Measurements from ENCODE around the gene ZNF385C. TPM values are rescaled to one million over a fixed set of nuclear protein-coding genes. Genes with fewer than 3 reads are reported as not detected.

Gene ZNF385C
- total RNA-seq, 1 experiment from 2014 or later = 4.0 TPM

DNA sequence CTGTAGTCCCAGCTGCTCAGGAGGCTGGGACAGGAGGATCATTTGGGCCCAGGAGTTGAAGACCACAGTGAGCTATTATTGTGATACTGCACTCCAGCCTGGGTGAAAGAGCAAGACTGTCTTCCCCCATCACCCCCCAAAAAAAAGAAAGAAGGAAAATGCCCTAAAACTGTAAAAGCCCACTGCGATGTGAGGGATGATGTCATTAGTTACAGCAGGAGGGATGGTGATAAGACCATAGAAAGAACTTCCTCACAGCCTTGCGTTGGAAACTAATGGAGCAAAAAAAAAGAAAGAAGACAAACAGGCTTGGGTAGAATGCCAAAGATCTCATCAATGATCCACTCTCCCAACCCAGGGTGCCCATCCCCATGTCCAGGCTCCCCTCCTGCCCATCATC, 18.7 kb downstream of the ZNF385C start:
- intact Hi-C loops (cut with micrococcal nuclease; ENCODE audit: unreplicated experiment) = no loop called here
- CTCF ChIA-PET = interaction anchor here (0.7 to 0.9 kb wide), 2 partner anchors 32 to 60 kb away, joined by 3 to 5 read pairs; partner anchors contain the start of gene NKIRAS2
- H3K27me3 Mint-ChIP-seq (ENCODE audit: unreplicated experiment) = peaks cover 52% of the 10 kb centered on the region
- H3K27ac Mint-ChIP-seq (ENCODE audit: unreplicated experiment) = no peak overlapping the region
- H3K36me3 Mint-ChIP-seq (ENCODE audit: insufficient read depth, unreplicated experiment) = no peaks in the 10 kb centered on the region
- H3K4me1 Mint-ChIP-seq (ENCODE audit: low read depth, unreplicated experiment) = peaks cover 8% of the 10 kb centered on the region
- H3K9me3 Mint-ChIP-seq (ENCODE audit: low read depth, unreplicated experiment) = no peaks in the 10 kb centered on the region
- TF ChIP-seq, protein P1, sequence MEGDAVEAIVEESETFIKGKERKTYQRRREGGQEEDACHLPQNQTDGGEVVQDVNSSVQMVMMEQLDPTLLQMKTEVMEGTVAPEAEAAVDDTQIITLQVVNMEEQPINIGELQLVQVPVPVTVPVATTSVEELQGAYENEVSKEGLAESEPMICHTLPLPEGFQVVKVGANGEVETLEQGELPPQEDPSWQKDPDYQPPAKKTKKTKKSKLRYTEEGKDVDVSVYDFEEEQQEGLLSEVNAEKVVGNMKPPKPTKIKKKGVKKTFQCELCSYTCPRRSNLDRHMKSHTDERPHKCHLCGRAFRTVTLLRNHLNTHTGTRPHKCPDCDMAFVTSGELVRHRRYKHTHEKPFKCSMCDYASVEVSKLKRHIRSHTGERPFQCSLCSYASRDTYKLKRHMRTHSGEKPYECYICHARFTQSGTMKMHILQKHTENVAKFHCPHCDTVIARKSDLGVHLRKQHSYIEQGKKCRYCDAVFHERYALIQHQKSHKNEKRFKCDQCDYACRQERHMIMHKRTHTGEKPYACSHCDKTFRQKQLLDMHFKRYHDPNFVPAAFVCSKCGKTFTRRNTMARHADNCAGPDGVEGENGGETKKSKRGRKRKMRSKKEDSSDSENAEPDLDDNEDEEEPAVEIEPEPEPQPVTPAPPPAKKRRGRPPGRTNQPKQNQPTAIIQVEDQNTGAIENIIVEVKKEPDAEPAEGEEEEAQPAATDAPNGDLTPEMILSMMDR (IDR thresholded peaks at IDR 0.05; ENCODE audit: unreplicated experiment) = no peak
- BruUV-seq (replicated peaks) = no TSS peak
- H3K4me3 Mint-ChIP-seq (ENCODE audit: low read depth, unreplicated experiment) = no peak overlapping the region
- no peak for DNase-seq

- no peak for DNase-seq
- BruUV-seq (replicated peaks) = no TSS peak
- CTCF ChIA-PET = interaction anchor here (0.6 to 1.0 kb wide), 2 partner anchors 10 to 127 kb away, joined by 3 to 4 read pairs; no protein-coding TSS in a partner anchor
- TF ChIP-seq, protein P1 (IDR thresholded peaks at IDR 0.05; ENCODE audit: unreplicated experiment) = no peak
- Mint-ChIP-seq H3K4me3 (ENCODE audit: low read depth, unreplicated experiment) (no peak overlapping the region), H3K9me3 (ENCODE audit: low read depth, unreplicated experiment) (no peaks in the 10 kb centered on the region), H3K36me3 (ENCODE audit: insufficient read depth, unreplicated experiment) (no peaks in the 10 kb centered on the region), H3K27me3 (ENCODE audit: unreplicated experiment) (peaks cover 62% of the 10 kb centered on the region), H3K4me1 (ENCODE audit: low read depth, unreplicated experiment) (peaks cover 12% of the 10 kb centered on the region), H3K27ac (ENCODE audit: unreplicated experiment) (no peak overlapping the region)
- intact Hi-C loops (cut with micrococcal nuclease; ENCODE audit: unreplicated experiment) = no loop called here
These were observed 19.8 kb downstream of the ZNF385C start for GRCh38 chr17:42078396-42079043.

DNA sequence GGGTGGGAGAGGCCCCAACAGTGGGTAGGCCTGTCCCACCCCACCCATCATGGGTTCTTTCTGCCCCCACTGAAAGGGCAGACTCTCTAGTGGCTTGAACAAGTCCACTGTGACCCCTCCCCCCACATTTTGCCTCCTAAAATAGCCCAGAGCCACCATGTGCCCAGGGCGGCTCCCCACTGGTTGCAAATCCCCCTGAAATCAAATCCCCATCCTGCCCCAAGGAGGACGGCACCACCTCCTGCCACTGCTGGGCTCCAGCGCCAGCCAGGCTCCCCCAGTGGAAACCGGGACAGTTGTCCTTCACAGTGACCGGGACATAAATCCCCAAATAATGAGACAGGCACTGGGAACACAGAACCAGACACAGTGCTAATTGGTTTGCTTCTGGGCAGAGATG, 20.5 kb downstream of the ZNF385C start:
- peaks cover 17% of the 10 kb centered on the region for H3K4me1 Mint-ChIP-seq (ENCODE audit: low read depth, unreplicated experiment)
- no peak overlapping the region for H3K4me3 Mint-ChIP-seq (ENCODE audit: low read depth, unreplicated experiment)
- TF ChIP-seq, protein P1 (IDR thresholded peaks at IDR 0.05; ENCODE audit: unreplicated experiment) = no peak
- no peaks in the 10 kb centered on the region for H3K36me3 Mint-ChIP-seq (ENCODE audit: insufficient read depth, unreplicated experiment)
- no peak for DNase-seq
- no peak overlapping the region for H3K27ac Mint-ChIP-seq (ENCODE audit: unreplicated experiment)
- no TSS peak for BruUV-seq (replicated peaks)
- CTCF ChIA-PET = no interaction called here
- H3K27me3 Mint-ChIP-seq (ENCODE audit: unreplicated experiment) = peaks cover 70% of the 10 kb centered on the region
- intact Hi-C loops (cut with micrococcal nuclease; ENCODE audit: unreplicated experiment) = no loop called here
- no peaks in the 10 kb centered on the region for H3K9me3 Mint-ChIP-seq (ENCODE audit: low read depth, unreplicated experiment)

GRCh38 chr17:42076797-42077559, 21.3 kb downstream of the ZNF385C start:
- peaks cover 9% of the 10 kb centered on the region for H3K4me1 Mint-ChIP-seq (ENCODE audit: low read depth, unreplicated experiment)
- BruUV-seq (replicated peaks) = no TSS peak
- H3K27ac Mint-ChIP-seq (ENCODE audit: unreplicated experiment) = no peak overlapping the region
- no peak for DNase-seq
- TF ChIP-seq, protein P1 (IDR thresholded peaks at IDR 0.05; ENCODE audit: unreplicated experiment) = no peak
- intact Hi-C loops (cut with micrococcal nuclease; ENCODE audit: unreplicated experiment) = no loop called here
- no peak overlapping the region for H3K4me3 Mint-ChIP-seq (ENCODE audit: low read depth, unreplicated experiment)
- H3K36me3 Mint-ChIP-seq (ENCODE audit: insufficient read depth, unreplicated experiment) = no peaks in the 10 kb centered on the region
- peaks cover 76% of the 10 kb centered on the region for H3K27me3 Mint-ChIP-seq (ENCODE audit: unreplicated experiment)
- CTCF ChIA-PET = no interaction called here
- H3K9me3 Mint-ChIP-seq (ENCODE audit: low read depth, unreplicated experiment) = no peaks in the 10 kb centered on the region
